Heart left ventricle (tissue), 16 donors: Measurements from ENCODE around the gene NRARP. TPM values are rescaled to one million over a fixed set of nuclear protein-coding genes. Genes with fewer than 3 reads are reported as not detected.
A peak's percentile ranks its signal among the peaks of the same experiment; 100 is the strongest.

Source experiments
- ATAC-seq, 4 donors: fragments of 200-7000 bp; cut with Tn5 transposase; one replicate each; pipeline ENCODE4 v1.9.1; 2020 to 2022; ENCODE audit warnings: moderate library complexity in 4 of 4, mild to moderate bottlenecking in 3 of 4, moderate number of reproducible peaks in 1 of 4
- DNase-seq, 5 donors: peaks; one replicate each; pipeline ENCODE4 v3.0.0-alpha.2; 2020
- H3K27ac ChIP-seq, 12 donors: fragments of 200-600 bp; sonication (generic) in 4 of 12; one replicate each; pipeline versions ENCODE4 v1.5.0 to v1.8.0; 2016 to 2022; ENCODE audit warnings: mild to moderate bottlenecking in 2 of 12
- H3K27me3 ChIP-seq, 9 donors: fragments of 200-600 bp; sonication (generic) in 2 of 9; one replicate each; pipeline versions ENCODE4 v1.5.1 to v1.8.0; 2016 to 2022; ENCODE audit warnings: mild to moderate bottlenecking in 3 of 9
- H3K36me3 ChIP-seq, 9 donors: fragments of 200-600 bp; sonication (generic) in 2 of 9; one replicate each; pipeline versions ENCODE4 v1.5.0 to v1.8.0; 2018 to 2022; ENCODE audit warnings: mild to moderate bottlenecking in 2 of 9
- H3K4me1 ChIP-seq, 12 donors: fragments of 200-600 bp; sonication (generic) in 4 of 12; one replicate each; pipeline versions ENCODE4 v1.5.0 to v1.8.0; 2016 to 2022; ENCODE audit warnings: mild to moderate bottlenecking in 3 of 12
- H3K4me3 ChIP-seq, 12 donors: fragments of 200-600 bp; sonication (generic) in 4 of 12; one replicate each; pipeline versions ENCODE4 v1.5.0 to v1.8.0; 2017 to 2022; ENCODE audit warnings: mild to moderate bottlenecking in 9 of 12, moderate library complexity in 4 of 12
- H3K9me3 ChIP-seq, 12 donors: fragments of 200-600 bp; sonication (generic) in 4 of 12; one replicate each; pipeline versions ENCODE4 v1.5.0 to v1.8.0; 2016 to 2022; ENCODE audit warnings: mild to moderate bottlenecking in 1 of 12
- POLR2A ChIP-seq, 2 donors: fragments of 450-650 bp; IDR thresholded peaks; one replicate each; pipeline ENCODE4 v1.6.1; 2017; ENCODE audit warnings: antibody characterized with exemption in 2 of 2, mild to moderate bottlenecking in 2 of 2, moderate library complexity in 2 of 2
- WGBS, 4 donors: extraction: QIAGEN DNeasy Blood & Tissue Kit in 2 of 4; methylation state at CpG; one replicate each; pipeline versions ENCODE4 v1.1.5 to v1.1.7; 2013 to 2018; 5-methylcytosine and 5-hydroxymethylcytosine counted together
- intact Hi-C, 10 donors: fragments of 100-400 bp; cut with DNase I; formaldehyde crosslinking; loops; one replicate each; pipeline versions ENCODE4 v1.11.1 to v1.14.2; 2022
- polyA plus RNA-seq, 2 donors: library from polyadenylated mRNA; stranded (reverse); fragments of 200-250 nt; gene quantifications; one replicate each; pipeline ENCODE4 v1.2.3, GENCODE V29; 2013
- total RNA-seq, 9 donors: library from RNA; depleted of rRNA in 2 of 9; stranded (reverse); fragments of >200 nt in 2 of 9; fragmentation: NEBNext Ultra II Directional in 3 of 9; extraction: Animal tissue kit (Norgen Biotek cat#: 25700) in 3 of 9; gene quantifications; one replicate each; pipeline versions ENCODE4 v1.1.0 to v1.2.4, GENCODE V29; 2016 to 2023
- TF ChIP-seq, protein P1 (sequence below), 12 donors: fragments of 200-600 bp; sonication (generic) in 4 of 12; IDR thresholded peaks; one replicate each; pipeline versions ENCODE4 v1.5.0 to v1.8.0; 2018 to 2022; ENCODE audit warnings: antibody characterized with exemption in 12 of 12, mild to moderate bottlenecking in 5 of 12
- donor health status: ischemic (EF 13 %, LVEDD 7.1; RV severe dilation, severe dysfunction).
- donor health status: healthy with polysubstance abuse.
- donor health status: DM: no; HTN: yes; CAD: no.
- donor health status: DM: no; HTN: no; CAD: no.
- donor health status: ischemic (EF 25% LVEDD 6.9; RV normal size, moderate dysfunction).
- donor health status: ischemic (EF 25% LVEDD 5.7; RV mildly dilated, moderate dysfunction).
- donor health status: healthy.
- donor health status: DM: yes; HTN: yes; CAD: no.
- donor health status: ischemic (EF 35%, LVEDD 5.7; RV mildly dilated, moderate dysfunction).
- donor health status: nonischemic (EF 11% LVEDD 7.7; RV severe dilation, severe dysfunction).
- donor health status: DM: yes; HTN: yes; CAD: no.
- donor health status: PGD.
- donor health status: ischemic (EF 29% LVEDD 5.4; RV normal size, mild dysfunction).
- donor health status: nonischemic (EF 23%, LVEDD 6.1; RV moderate dilation, normal function).

The NRARP gene
- total and polyA plus RNA-seq, 11 donors = 1.6 to 15.8 (median 9.3) TPM

DNA sequence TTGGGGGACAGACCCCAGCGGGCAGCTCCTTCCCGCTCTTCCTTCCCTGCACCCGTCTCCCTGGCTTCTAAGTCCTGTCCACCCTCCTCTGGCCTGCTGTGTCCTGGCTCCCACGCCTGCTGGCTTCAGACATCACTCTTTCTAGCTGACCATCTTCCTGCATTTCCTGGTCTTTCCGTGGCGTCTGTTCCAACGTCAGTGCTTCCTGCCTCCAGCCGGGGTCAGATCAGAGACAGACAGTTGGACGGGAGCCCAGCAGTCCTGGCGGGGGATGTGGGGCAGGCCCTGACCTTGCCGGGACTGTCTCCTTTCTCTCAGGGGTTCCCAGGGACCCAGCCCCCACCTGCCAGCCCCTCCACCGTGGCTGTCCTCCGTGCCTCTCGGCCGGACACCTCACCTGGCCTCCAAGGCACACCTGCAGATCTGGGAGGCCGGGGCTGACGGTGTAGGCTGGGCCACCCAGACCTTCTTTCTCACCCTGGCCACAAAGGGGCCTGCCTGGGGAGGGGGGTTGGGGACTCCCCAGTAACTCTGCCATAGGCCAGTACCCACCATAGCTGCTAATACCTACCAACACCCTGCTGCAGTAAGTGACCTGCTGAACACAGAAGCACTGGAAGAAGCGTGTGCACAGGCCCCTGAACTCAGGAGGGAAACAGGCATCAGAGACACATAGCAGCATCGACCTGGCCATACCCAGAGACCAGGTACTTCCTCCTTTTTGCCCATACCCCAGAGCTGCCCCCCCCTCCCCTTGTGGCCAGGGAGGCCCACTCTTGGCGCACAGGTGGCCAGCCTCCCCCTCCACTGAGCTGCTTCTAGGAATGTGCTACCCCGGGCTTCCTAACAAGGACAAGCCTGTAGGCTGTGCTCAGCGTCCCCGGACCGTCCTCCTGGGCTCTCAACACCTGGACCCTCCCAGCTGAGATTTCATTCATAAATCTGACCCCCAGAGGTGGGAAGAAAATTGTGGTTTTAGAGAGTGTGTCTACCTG is 5.1 kb downstream of the NRARP start:
- DNase-seq (peak; percentile 83 to 92 (median 87)), ATAC-seq (peak; percentile 41 to 80 (median 45))
- H3K36me3 ChIP-seq = peaks cover 0 to 8% (median 0%) of the 10 kb centered on the region in 9 donors
- 40 to 57% (median 45%) methylated on average over 18 to 24 of the region's 24 CpGs for WGBS, 4 donors
- H3K4me3 ChIP-seq = peak overlapping the region; percentile 13 to 70 (median 52)
- peaks cover 0 to 75% (median 20%) of the 10 kb centered on the region in 9 donors for H3K27me3 ChIP-seq
- H3K27ac ChIP-seq = peak overlapping the region; percentile 71 to 98 (median 88)
- H3K9me3 ChIP-seq = peaks cover 0 to 3% (median 0%) of the 10 kb centered on the region in 12 donors
- intact Hi-C loops = loop anchor here in 6 of 10 donors (5.0 to 10.0 kb wide), 3 partner anchors 110 to 230 kb away; no protein-coding TSS in a partner anchor
- TF ChIP-seq POLR2A (IDR thresholded peaks at IDR 0.05) = peak in 1 of 2 donors; percentile 38
- TF ChIP-seq, protein P1, sequence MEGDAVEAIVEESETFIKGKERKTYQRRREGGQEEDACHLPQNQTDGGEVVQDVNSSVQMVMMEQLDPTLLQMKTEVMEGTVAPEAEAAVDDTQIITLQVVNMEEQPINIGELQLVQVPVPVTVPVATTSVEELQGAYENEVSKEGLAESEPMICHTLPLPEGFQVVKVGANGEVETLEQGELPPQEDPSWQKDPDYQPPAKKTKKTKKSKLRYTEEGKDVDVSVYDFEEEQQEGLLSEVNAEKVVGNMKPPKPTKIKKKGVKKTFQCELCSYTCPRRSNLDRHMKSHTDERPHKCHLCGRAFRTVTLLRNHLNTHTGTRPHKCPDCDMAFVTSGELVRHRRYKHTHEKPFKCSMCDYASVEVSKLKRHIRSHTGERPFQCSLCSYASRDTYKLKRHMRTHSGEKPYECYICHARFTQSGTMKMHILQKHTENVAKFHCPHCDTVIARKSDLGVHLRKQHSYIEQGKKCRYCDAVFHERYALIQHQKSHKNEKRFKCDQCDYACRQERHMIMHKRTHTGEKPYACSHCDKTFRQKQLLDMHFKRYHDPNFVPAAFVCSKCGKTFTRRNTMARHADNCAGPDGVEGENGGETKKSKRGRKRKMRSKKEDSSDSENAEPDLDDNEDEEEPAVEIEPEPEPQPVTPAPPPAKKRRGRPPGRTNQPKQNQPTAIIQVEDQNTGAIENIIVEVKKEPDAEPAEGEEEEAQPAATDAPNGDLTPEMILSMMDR (IDR thresholded peaks at IDR 0.05) = no peak
- H3K4me1 ChIP-seq = peaks cover 0 to 75% (median 29%) of the 10 kb centered on the region in 12 donors

DNA sequence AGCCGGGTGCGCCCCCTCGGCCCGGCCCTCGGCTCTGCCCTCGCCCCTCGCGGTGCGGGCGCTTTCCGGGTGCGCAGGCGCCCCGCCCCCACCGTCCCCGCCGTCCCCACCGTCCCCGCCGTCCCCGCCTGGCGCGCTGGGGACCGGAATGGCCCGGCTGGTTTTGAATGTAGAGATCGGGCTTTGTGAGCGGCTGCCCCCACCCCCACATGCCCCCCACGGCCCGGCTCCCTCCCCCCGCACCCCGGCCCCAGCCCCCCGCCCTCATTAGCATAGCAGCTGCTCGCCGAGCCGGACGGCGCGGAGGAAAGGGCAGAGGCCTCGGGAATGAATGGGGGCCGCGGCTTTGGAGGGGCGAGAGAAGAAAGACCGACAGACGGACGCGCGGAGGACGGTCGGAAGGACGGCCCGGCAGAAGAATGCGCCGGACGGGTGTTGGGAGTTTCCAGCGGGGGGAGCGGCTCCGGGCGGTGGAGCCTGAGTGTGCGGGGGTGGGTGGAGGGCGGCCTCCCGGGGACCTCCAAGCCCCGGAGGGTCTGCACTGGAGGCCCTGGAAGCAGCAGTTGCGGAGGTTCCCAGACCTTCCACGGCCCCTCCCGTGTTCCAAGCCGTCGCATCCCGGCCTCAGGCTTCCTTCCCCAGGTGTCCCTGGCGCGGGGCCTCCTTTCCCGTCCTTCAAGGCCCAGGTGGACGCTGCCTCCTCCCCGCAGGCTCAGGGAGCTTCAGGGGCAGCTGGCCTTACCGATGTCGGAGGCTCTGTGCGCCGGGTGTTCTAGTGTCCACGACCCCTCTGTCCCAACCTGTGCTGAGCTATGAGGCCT is 6.0 kb downstream of the NRARP start:
- peak overlapping the region; percentile 13 to 70 (median 52) for H3K4me3 ChIP-seq
- TF ChIP-seq, protein P1 (IDR thresholded peaks at IDR 0.05) = no peak
- TF ChIP-seq POLR2A (IDR thresholded peaks at IDR 0.05) = no peak
- peaks cover 0 to 68% (median 27%) of the 10 kb centered on the region in 12 donors for H3K4me1 ChIP-seq
- 7 to 20% (median 16%) methylated on average over 18 to 78 of the region's 78 CpGs for WGBS, 4 donors
- intact Hi-C loops = loop anchor here in 8 of 10 donors (2.0 to 10.0 kb wide), 5 partner anchors 111 to 231 kb away; no protein-coding TSS in a partner anchor
- H3K36me3 ChIP-seq = peaks cover 0 to 8% (median 0%) of the 10 kb centered on the region in 9 donors
- peaks cover 0 to 70% (median 20%) of the 10 kb centered on the region in 9 donors for H3K27me3 ChIP-seq
- peak overlapping the region; percentile 71 to 98 (median 88) for H3K27ac ChIP-seq
- peak in 1 of 5 donors; percentile 29 for DNase-seq
- peak in 3 of 4 donors; percentile 2 to 3 (median 2) for ATAC-seq
- H3K9me3 ChIP-seq = peaks cover 0 to 3% (median 0%) of the 10 kb centered on the region in 12 donors

DNA sequence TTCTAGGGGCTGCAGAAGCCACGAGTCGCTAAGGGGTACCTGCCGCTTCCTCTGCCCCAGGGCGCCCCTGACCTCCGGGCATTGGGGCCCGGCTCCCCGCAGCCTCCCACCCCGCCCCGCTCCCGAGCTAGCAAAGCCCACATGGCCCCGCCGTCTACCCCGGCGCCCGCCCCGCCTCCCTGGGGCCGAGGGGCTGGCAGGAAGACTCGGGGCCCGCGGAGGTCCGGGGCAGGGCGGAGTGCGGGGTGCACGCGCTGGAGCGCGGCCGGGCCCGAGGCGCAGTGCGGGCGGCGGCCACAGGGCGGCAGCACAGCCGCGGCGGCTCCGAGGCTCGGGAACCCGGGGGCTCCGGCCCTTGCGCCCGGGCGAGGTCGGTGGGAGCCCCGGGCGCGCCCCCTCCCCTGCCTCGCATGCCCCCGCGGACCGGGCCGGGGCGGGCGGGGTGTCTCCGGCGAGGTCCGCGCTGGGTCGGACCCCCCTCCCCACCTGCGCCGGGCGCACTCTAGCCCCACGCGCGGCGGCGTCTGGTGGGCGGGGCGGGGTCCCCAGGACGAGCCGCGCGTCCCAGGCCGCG is 6.7 kb downstream of the NRARP start:
- Histone ChIP-seq H3K27ac (peak overlapping the region in 10 of 12 donors; percentile 49 to 98 (median 89)), H3K27me3 (peaks cover 0 to 63% (median 20%) of the 10 kb centered on the region in 9 donors), H3K4me1 (peaks cover 0 to 61% (median 27%) of the 10 kb centered on the region in 12 donors), H3K4me3 (peak overlapping the region in 11 of 12 donors; percentile 17 to 70 (median 52)), H3K36me3 (peaks cover 0 to 8% (median 0%) of the 10 kb centered on the region in 9 donors), H3K9me3 (peaks cover 0 to 3% (median 0%) of the 10 kb centered on the region in 12 donors)
- 2 to 35% (median 3%) methylated on average over 5 to 76 of the region's 76 CpGs for WGBS, 4 donors
- TF ChIP-seq, protein P1 (IDR thresholded peaks at IDR 0.05) = peak in 11 of 12 donors; percentile 20 to 92 (median 62)
- TF ChIP-seq POLR2A (IDR thresholded peaks at IDR 0.05) = no peak
- DNase-seq = peak in 3 of 5 donors; percentile 28 to 78 (median 47)
- intact Hi-C loops = loop anchor here in 8 of 10 donors (2.0 to 10.0 kb wide), 5 partner anchors 111 to 232 kb away; no protein-coding TSS in a partner anchor
- ATAC-seq = peak in 2 of 4 donors; percentile 49 to 51
